NCI-H2171 treated with DMSO at 0.1 percent for 48 hours (cell line): ENCODE results near the gene CROCC2.

ENCODE experiments used
- DNase-seq: peaks from one replicate; lab custom pipeline; 2025; lab: John Stamatoyannopoulos, UW

Gene CROCC2

GRCh38 chr2:241000831-241001321 lies 94.7 kb downstream of the CROCC2 start:
- DNase-seq, result no peak

GRCh38 chr2:241001413-241002274 lies 95.5 kb downstream of the CROCC2 start:
- DNase-seq, result no peak

- DNase-seq, result no peak
Observed at GRCh38 chr2:241002275-241003046, 96.3 kb downstream of the CROCC2 start.

GRCh38 chr2:241003047-241003360 lies 96.9 kb downstream of the CROCC2 start:
- DNase-seq, result no peak

- DNase-seq, result no peak
Observed at GRCh38 chr2:241003369-241003768, 97.2 kb downstream of the CROCC2 start.

GRCh38 chr2:241003830-241004564 lies 97.9 kb downstream of the CROCC2 start:
- no peak for DNase-seq

GRCh38 chr2:241005569-241005968 lies 99.4 kb downstream of the CROCC2 start:
- DNase-seq, result no peak

GRCh38 chr2:241006412-241006811 lies 100.3 kb downstream of the CROCC2 start:
- no peak for DNase-seq

GRCh38 chr2:241007111-241007510 lies 101.0 kb downstream of the CROCC2 start:
- no peak for DNase-seq

GRCh38 chr2:241007880-241008710 lies 102.0 kb downstream of the CROCC2 start:
- DNase-seq, result no peak

- DNase-seq, result no peak
Observed at GRCh38 chr2:241008711-241009121, 102.6 kb downstream of the CROCC2 start.

GRCh38 chr2:241009191-241009590 lies 103.1 kb downstream of the CROCC2 start:
- no peak for DNase-seq

GRCh38 chr2:241009601-241010530 lies 103.7 kb downstream of the CROCC2 start:
- DNase-seq, result no peak

GRCh38 chr2:241010531-241011295 lies 104.6 kb downstream of the CROCC2 start:
- no peak for DNase-seq

GRCh38 chr2:241011296-241011600 lies 105.1 kb downstream of the CROCC2 start:
- no peak for DNase-seq

GRCh38 chr2:241011751-241012510 lies 105.8 kb downstream of the CROCC2 start:
- no peak for DNase-seq

GRCh38 chr2:241014224-241014623 lies 108.1 kb downstream of the CROCC2 start:
- no peak for DNase-seq

- DNase-seq, result no peak
Observed at GRCh38 chr2:241014764-241015163, 108.6 kb downstream of the CROCC2 start.

GRCh38 chr2:241015439-241015838 lies 109.3 kb downstream of the CROCC2 start:
- no peak for DNase-seq
